Heart right ventricle (tissue), 16 donors: Measurements from ENCODE around the gene TMEM132D. TPM values are rescaled to one million over a fixed set of nuclear protein-coding genes. Genes with fewer than 3 reads are reported as not detected.

Experiments
- ATAC-seq, 8 donors: fragments of 200-7000 bp; cut with Tn5 transposase; one replicate each; pipeline ENCODE4 v1.9.1; 2020; ENCODE audit warnings: mild to moderate bottlenecking in 8 of 8, moderate library complexity in 8 of 8, moderate number of reproducible peaks in 1 of 8
- DNase-seq, 2 donors: peaks; one replicate each; pipeline ENCODE4 v3.0.0-alpha.2; 2020
- H3K27ac ChIP-seq, 10 donors: fragments of 200-600 bp; sonication (generic) in 2 of 10; one replicate each; pipeline versions ENCODE4 v1.5.0 to v1.8.0; 2020 to 2022; ENCODE audit warnings: mild to moderate bottlenecking in 3 of 10
- H3K27me3 ChIP-seq, 7 donors: fragments of 200-600 bp; one replicate each; pipeline ENCODE4 v1.8.0; 2021 to 2022; ENCODE audit warnings: mild to moderate bottlenecking in 2 of 7
- H3K36me3 ChIP-seq, 9 donors: fragments of 200-600 bp; sonication (generic) in 1 of 9; one replicate each; pipeline versions ENCODE4 v1.5.0 to v1.8.0; 2020 to 2022; ENCODE audit warnings: mild to moderate bottlenecking in 2 of 9
- H3K4me1 ChIP-seq, 9 donors: fragments of 200-600 bp; sonication (generic) in 1 of 9; one replicate each; pipeline versions ENCODE4 v1.5.0 to v1.8.0; 2020 to 2022; ENCODE audit warnings: mild to moderate bottlenecking in 4 of 9
- H3K4me3 ChIP-seq, 10 donors: fragments of 200-600 bp; sonication (generic) in 2 of 10; one replicate each; pipeline versions ENCODE4 v1.5.0 to v1.8.0; 2020 to 2022; ENCODE audit warnings: mild to moderate bottlenecking in 7 of 10, moderate library complexity in 2 of 10
- H3K9me3 ChIP-seq, 11 donors: fragments of 200-600 bp in 10 of 11; sonication (generic) in 2 of 11; one replicate each; pipeline versions ENCODE4 v1.5.0 to v1.8.0; 2013 to 2022; ENCODE audit warnings: mild to moderate bottlenecking in 2 of 11, control low read depth in 1 of 11, moderate library complexity in 1 of 11
- CTCF ChIP-seq, 9 donors: fragments of 200-600 bp; sonication (generic) in 2 of 9; IDR thresholded peaks; one replicate each; pipeline versions ENCODE4 v1.5.0 to v1.8.0; 2021 to 2022; ENCODE audit warnings: antibody characterized with exemption in 9 of 9, mild to moderate bottlenecking in 5 of 9, moderate library complexity in 1 of 9
- WGBS, 2 donors: extraction: QIAGEN DNeasy Blood & Tissue Kit; methylation state at CpG; one replicate each; pipeline ENCODE4 v1.1.7; 2013; ENCODE audit warnings: inconsistent platforms in 1 of 2; 5-methylcytosine and 5-hydroxymethylcytosine counted together
- intact Hi-C, 10 donors: fragments of 100-400 bp; cut with DNase I; formaldehyde crosslinking; loops; one replicate each; pipeline versions ENCODE4 v1.11.1 to v1.14.2; 2022
- polyA plus RNA-seq, 2 donors: library from polyadenylated mRNA; stranded (reverse); fragments of 200-250 nt; gene quantifications; one replicate each; pipeline ENCODE4 v1.2.3, GENCODE V29; 2013
- total RNA-seq, 10 donors: library from RNA; stranded (reverse); fragmentation: NEBNext Ultra II Directional in 3 of 10; extraction: Animal tissue kit (Norgen Biotek cat#: 25700) in 3 of 10; gene quantifications; one replicate each; pipeline versions ENCODE4 v1.2.1 to v1.2.4, GENCODE V29; 2021 to 2023
- donor health status: Arrhythmogenic right ventricular cardiomyopathy.
- donor health status: ischemic (EF 13 %, LVEDD 7.1; RV severe dilation, severe dysfunction).
- donor health status: healthy with polysubstance abuse.
- donor health status: DM: no; HTN: yes; CAD: no.
- donor health status: DM: no; HTN: no; CAD: no.
- donor health status: ischemic (EF 25% LVEDD 6.9; RV normal size, moderate dysfunction).
- donor health status: ischemic (EF 25% LVEDD 5.7; RV mildly dilated, moderate dysfunction).
- donor health status: healthy.
- donor health status: DM: yes; HTN: yes; CAD: no.
- donor health status: Ischemic cardiomyopathy.
- donor health status: ischemic (EF 35%, LVEDD 5.7; RV mildly dilated, moderate dysfunction).
- donor health status: nonischemic (EF 11% LVEDD 7.7; RV severe dilation, severe dysfunction).
- donor health status: DM: yes; HTN: yes; CAD: no.
- donor health status: PGD.
- donor health status: ischemic (EF 29% LVEDD 5.4; RV normal size, mild dysfunction).
- donor health status: nonischemic (EF 23%, LVEDD 6.1; RV moderate dilation, normal function).

TMEM132D gene
- total and polyA plus RNA-seq, 12 donors, result not detected

- ATAC-seq, result no peak
- Histone ChIP-seq H3K4me3 (no peak overlapping the region), H3K36me3 (no peaks in the 10 kb centered on the region), H3K27ac (no peak overlapping the region), H3K4me1 (no peaks in the 10 kb centered on the region), H3K9me3 (no peaks in the 10 kb centered on the region), H3K27me3 (peaks cover 0 to 12% (median 0%) of the 10 kb centered on the region in 7 donors)
- WGBS, 2 donors, result 26 to 28% methylated on average over 15 of the region's 15 CpGs
- intact Hi-C loops, result no loop called here
- no peak for DNase-seq
- no peak for TF ChIP-seq CTCF (IDR thresholded peaks at IDR 0.05)
Observed at GRCh38 chr12:129069886-129070285, 833.9 kb downstream of the TMEM132D start.

GRCh38 chr12:129068684-129069083 lies 835.1 kb downstream of the TMEM132D start:
- DNase-seq (no peak), ATAC-seq (no peak)
- H3K36me3 ChIP-seq, result no peaks in the 10 kb centered on the region
- intact Hi-C loops, result no loop called here
- no peak overlapping the region for H3K27ac ChIP-seq
- no peak overlapping the region for H3K4me3 ChIP-seq
- no peaks in the 10 kb centered on the region for H3K4me1 ChIP-seq
- WGBS, 2 donors, result 61 to 70% methylated on average over 10 of the region's 10 CpGs
- H3K27me3 ChIP-seq, result peaks cover 0 to 10% (median 0%) of the 10 kb centered on the region in 7 donors
- no peak for TF ChIP-seq CTCF (IDR thresholded peaks at IDR 0.05)
- H3K9me3 ChIP-seq, result no peaks in the 10 kb centered on the region

- no peak for TF ChIP-seq CTCF (IDR thresholded peaks at IDR 0.05)
- Histone ChIP-seq H3K9me3 (peaks cover 0 to under 1% (median 0%) of the 10 kb centered on the region in 11 donors), H3K4me3 (no peak overlapping the region), H3K27me3 (peaks cover 0 to 10% (median 0%) of the 10 kb centered on the region in 7 donors), H3K4me1 (no peaks in the 10 kb centered on the region), H3K27ac (no peak overlapping the region), H3K36me3 (no peaks in the 10 kb centered on the region)
- peak in 2 of 8 donors; percentile 39 to 61 for ATAC-seq
- intact Hi-C loops, result no loop called here
- WGBS, 2 donors, result 26 to 32% methylated on average over 9 of the region's 9 CpGs
- no peak for DNase-seq
Observed at GRCh38 chr12:129067491-129067890, 836.3 kb downstream of the TMEM132D start.

- WGBS, 2 donors, result 55% methylated on average over 14 of the region's 14 CpGs
- Histone ChIP-seq H3K27me3 (peaks cover 0 to 2% (median 0%) of the 10 kb centered on the region in 7 donors), H3K4me3 (no peak overlapping the region), H3K9me3 (peaks cover 0 to 18% (median 0%) of the 10 kb centered on the region in 11 donors), H3K27ac (no peak overlapping the region), H3K4me1 (no peaks in the 10 kb centered on the region), H3K36me3 (no peaks in the 10 kb centered on the region)
- TF ChIP-seq CTCF (IDR thresholded peaks at IDR 0.05), result no peak
- DNase-seq (no peak), ATAC-seq (no peak)
- intact Hi-C loops, result no loop called here
Observed at GRCh38 chr12:129064209-129064855, 839.5 kb downstream of the TMEM132D start.
